HG02973 (cell line): Measurements from ENCODE around the gene SNTG2.

Source experiments
- ATAC-seq: cut with Tn5 transposase; IDR thresholded peaks from one replicate; pipeline ENCODE4 v1.9.1; 2021; ENCODE audit warnings: moderate library complexity; ENCODE audit not compliant: unreplicated experiment

The SNTG2 gene

GRCh38 chr2:926259-926793 is 24.3 kb upstream of the SNTG2 start:
- ATAC-seq = no peak

GRCh38 chr2:926896-927295 is 23.8 kb upstream of the SNTG2 start:
- ATAC-seq = no peak

- no peak for ATAC-seq
Observed at GRCh38 chr2:929011-929735, 21.5 kb upstream of the SNTG2 start.

GRCh38 chr2:929925-930324 is 20.7 kb upstream of the SNTG2 start:
- no peak for ATAC-seq

GRCh38 chr2:930935-931334 is 19.7 kb upstream of the SNTG2 start:
- ATAC-seq = no peak

GRCh38 chr2:932320-933115 is 18.1 kb upstream of the SNTG2 start:
- ATAC-seq = no peak

- ATAC-seq = no peak
Observed at GRCh38 chr2:933734-934295, 16.8 kb upstream of the SNTG2 start.

GRCh38 chr2:937530-937929 is 13.1 kb upstream of the SNTG2 start:
- ATAC-seq = no peak

GRCh38 chr2:938181-939005 is 12.3 kb upstream of the SNTG2 start:
- ATAC-seq = no peak

GRCh38 chr2:939936-940601 is 10.6 kb upstream of the SNTG2 start:
- no peak for ATAC-seq

- no peak for ATAC-seq
Observed at GRCh38 chr2:941871-942270, 8.8 kb upstream of the SNTG2 start.

- no peak for ATAC-seq
Observed at GRCh38 chr2:942775-943460, 7.7 kb upstream of the SNTG2 start.

- no peak for ATAC-seq
Observed at GRCh38 chr2:943461-943797, 7.2 kb upstream of the SNTG2 start.

GRCh38 chr2:943821-944220 is 6.8 kb upstream of the SNTG2 start:
- ATAC-seq = no peak

- ATAC-seq = no peak
Observed at GRCh38 chr2:944693-945092, 6.0 kb upstream of the SNTG2 start.

GRCh38 chr2:945104-945503 is 5.5 kb upstream of the SNTG2 start:
- ATAC-seq = no peak

GRCh38 chr2:946073-946948 is 4.3 kb upstream of the SNTG2 start:
- ATAC-seq = no peak

- ATAC-seq = no peak
Observed at GRCh38 chr2:949384-950079, 1.1 kb upstream of the SNTG2 start.
